ENCODE measurements around the gene TASP1.
"Not testable (repeated sequence)": the region's sequence is repeated elsewhere in the genome, so short reads cannot be mapped to it uniquely, and the experiment has no call there.

Gene TASP1

GRCh38 chr20:13380497-13381229, 258.1 kb downstream of the TASP1 start:
- DNase-seq (ENCODE audit: low read depth, low spot score); H3K4me3 ChIP-seq (ENCODE audit: low read length): not testable (repeated sequence)

- no peak for DNase-seq (ENCODE audit: low read depth, low spot score)
- no peak overlapping the region for H3K4me3 ChIP-seq (ENCODE audit: low read length)
These were observed 265.3 kb downstream of the TASP1 start for GRCh38 chr20:13373400-13373799.

- H3K4me3 ChIP-seq (ENCODE audit: low read length): no peak overlapping the region
- no peak for DNase-seq (ENCODE audit: low read depth, low spot score)
These were observed 274.2 kb downstream of the TASP1 start for GRCh38 chr20:13364278-13365170.

GRCh38 chr20:13363473-13363872, 275.3 kb downstream of the TASP1 start:
- H3K4me3 ChIP-seq (ENCODE audit: low read length): no peak overlapping the region
- no peak for DNase-seq (ENCODE audit: low read depth, low spot score)

- not testable (repeated sequence) for H3K4me3 ChIP-seq (ENCODE audit: low read length); DNase-seq (ENCODE audit: low read depth, low spot score)
These were observed 276.6 kb downstream of the TASP1 start for GRCh38 chr20:13362165-13362564.

- not testable (repeated sequence) for DNase-seq (ENCODE audit: low read depth, low spot score); H3K4me3 ChIP-seq (ENCODE audit: low read length)
These were observed 279.8 kb downstream of the TASP1 start for GRCh38 chr20:13358936-13359335.

- H3K4me3 ChIP-seq (ENCODE audit: low read length); DNase-seq (ENCODE audit: low read depth, low spot score): not testable (repeated sequence)
These were observed 280.9 kb downstream of the TASP1 start for GRCh38 chr20:13357782-13358181.

- DNase-seq (ENCODE audit: low read depth, low spot score): no peak
- H3K4me3 ChIP-seq (ENCODE audit: low read length): no peak overlapping the region
These were observed 282.1 kb downstream of the TASP1 start for GRCh38 chr20:13356591-13356990.

GRCh38 chr20:13355941-13356486, 282.7 kb downstream of the TASP1 start:
- no peak overlapping the region for H3K4me3 ChIP-seq (ENCODE audit: low read length)
- no peak for DNase-seq (ENCODE audit: low read depth, low spot score)

- DNase-seq (ENCODE audit: low read depth, low spot score): no peak
- H3K4me3 ChIP-seq (ENCODE audit: low read length): no peak overlapping the region
These were observed 283.3 kb downstream of the TASP1 start for GRCh38 chr20:13355411-13355810.

GRCh38 chr20:13353261-13353945, 285.3 kb downstream of the TASP1 start:
- DNase-seq (ENCODE audit: low read depth, low spot score): no peak
- no peak overlapping the region for H3K4me3 ChIP-seq (ENCODE audit: low read length)

- DNase-seq (ENCODE audit: low read depth, low spot score): no peak
- no peak overlapping the region for H3K4me3 ChIP-seq (ENCODE audit: low read length)
These were observed 289.5 kb downstream of the TASP1 start for GRCh38 chr20:13349235-13349604.

GRCh38 chr20:13348311-13349234, 290.2 kb downstream of the TASP1 start:
- DNase-seq (ENCODE audit: low read depth, low spot score): no peak
- no peak overlapping the region for H3K4me3 ChIP-seq (ENCODE audit: low read length)

- H3K4me3 ChIP-seq (ENCODE audit: low read length): no peak overlapping the region
- no peak for DNase-seq (ENCODE audit: low read depth, low spot score)
These were observed 294.1 kb downstream of the TASP1 start for GRCh38 chr20:13344671-13345070.

- DNase-seq (ENCODE audit: low read depth, low spot score): no peak
- no peak overlapping the region for H3K4me3 ChIP-seq (ENCODE audit: low read length)
These were observed 296.1 kb downstream of the TASP1 start for GRCh38 chr20:13342469-13343242.

GRCh38 chr20:13341737-13342393, 296.9 kb downstream of the TASP1 start:
- peak; percentile 51 for DNase-seq (ENCODE audit: low read depth, low spot score)
- H3K4me3 ChIP-seq (ENCODE audit: low read length): no peak overlapping the region

GRCh38 chr20:13340088-13340487, 298.6 kb downstream of the TASP1 start:
- no peak for DNase-seq (ENCODE audit: low read depth, low spot score)
- H3K4me3 ChIP-seq (ENCODE audit: low read length): no peak overlapping the region
